OCI-LY1 (cell line): ENCODE results near the gene SMYD3.

Experiments used
- CTCF ChIP-seq: fragments of 200-600 bp; sonication (generic), shearing (Covaris generic); IDR thresholded peaks from 2 replicates; pipeline ENCODE4 v1.5.1; 2017; ENCODE audit warnings: mild to moderate bottlenecking, antibody characterized with exemption, low read length, moderate library complexity, mixed read lengths
- EZH2 ChIP-seq: fragments of 200-600 bp; sonication (generic), shearing (Covaris generic); IDR thresholded peaks from 2 replicates; pipeline ENCODE4 v1.8.0; 2017; ENCODE audit warnings: borderline replicate concordance, mixed run types, mild to moderate bottlenecking, antibody characterized with exemption, low read length, moderate library complexity, mixed read lengths

- TF ChIP-seq CTCF = no peak
- TF ChIP-seq EZH2 = no peak
These were observed 252.2 kb downstream of the SMYD3 start for GRCh38 chr1:246254854-246255253.
